ENCODE measurements around the gene PRPH.
"Not testable (repeated sequence)": the region's sequence is repeated elsewhere in the genome, so short reads cannot be mapped to it uniquely, and the experiment has no call there.

PRPH gene

DNA sequence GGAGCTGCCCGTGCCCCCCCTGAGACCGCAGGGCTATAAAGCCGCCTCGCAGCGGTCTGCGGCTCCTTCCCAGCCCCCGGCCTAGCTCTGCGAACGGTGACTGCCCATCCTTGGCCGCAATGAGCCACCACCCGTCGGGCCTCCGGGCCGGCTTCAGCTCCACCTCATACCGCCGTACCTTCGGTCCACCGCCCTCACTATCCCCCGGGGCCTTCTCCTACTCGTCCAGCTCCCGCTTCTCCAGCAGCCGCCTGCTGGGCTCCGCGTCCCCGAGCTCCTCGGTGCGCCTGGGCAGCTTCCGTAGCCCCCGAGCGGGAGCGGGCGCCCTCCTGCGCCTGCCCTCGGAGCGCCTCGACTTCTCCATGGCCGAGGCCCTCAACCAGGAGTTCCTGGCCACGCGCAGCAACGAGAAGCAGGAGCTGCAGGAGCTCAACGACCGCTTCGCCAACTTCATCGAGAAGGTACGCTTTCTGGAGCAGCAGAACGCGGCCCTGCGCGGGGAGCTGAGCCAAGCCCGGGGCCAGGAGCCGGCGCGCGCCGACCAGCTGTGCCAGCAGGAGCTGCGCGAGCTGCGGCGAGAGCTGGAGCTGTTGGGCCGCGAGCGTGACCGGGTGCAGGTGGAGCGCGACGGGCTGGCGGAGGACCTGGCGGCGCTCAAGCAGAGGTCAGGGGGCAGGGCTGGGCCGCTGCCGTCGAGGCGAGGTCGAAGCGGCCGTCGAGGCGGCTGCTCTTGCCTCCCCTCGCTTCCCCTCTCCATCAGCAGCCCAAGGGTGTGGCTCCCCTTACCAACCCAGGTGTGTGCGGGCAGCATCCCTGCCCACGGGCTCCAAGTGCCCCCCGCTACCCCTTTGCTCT is at the start of gene PRPH:
Gene PRPH (plus strand): TSS at position 66 of the 855 bp plus-strand sequence. CDS start 54 bp downstream, at position 120.
- DNase-seq: no peak

- no peak for DNase-seq
Observed at GRCh38 chr12:49251357-49251756, 43.6 kb upstream of the PRPH start.

GRCh38 chr12:49253033-49253623 is 41.8 kb upstream of the PRPH start:
- DNase-seq: no peak

GRCh38 chr12:49255456-49255855 is 39.5 kb upstream of the PRPH start:
- not testable (repeated sequence) for DNase-seq

- DNase-seq: no peak
Observed at GRCh38 chr12:49255857-49256637, 38.9 kb upstream of the PRPH start.

- not testable (repeated sequence) for DNase-seq
Observed at GRCh38 chr12:49257508-49258184, 37.3 kb upstream of the PRPH start.

DNA sequence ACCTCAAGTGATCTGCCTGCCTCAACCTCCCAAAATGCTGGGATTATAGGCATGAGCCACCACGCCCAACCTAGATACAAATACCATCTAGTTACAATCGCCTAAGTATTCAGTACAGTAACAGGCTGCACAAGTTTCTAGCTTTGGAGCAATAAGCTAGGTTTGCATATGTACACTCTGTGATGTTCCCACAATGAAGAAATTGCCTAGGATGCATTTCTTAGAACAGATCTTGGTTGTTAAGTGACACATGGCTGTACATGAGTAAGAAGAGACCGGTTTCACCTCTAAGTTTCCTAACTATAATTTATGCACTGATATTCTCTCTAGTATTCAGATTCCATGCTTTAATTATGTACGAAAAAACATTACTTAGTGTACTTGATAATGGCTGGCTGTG is 35.5 kb upstream of the PRPH start:
- no peak for DNase-seq

GRCh38 chr12:49260166-49260565 is 34.8 kb upstream of the PRPH start:
- DNase-seq: no peak

DNA sequence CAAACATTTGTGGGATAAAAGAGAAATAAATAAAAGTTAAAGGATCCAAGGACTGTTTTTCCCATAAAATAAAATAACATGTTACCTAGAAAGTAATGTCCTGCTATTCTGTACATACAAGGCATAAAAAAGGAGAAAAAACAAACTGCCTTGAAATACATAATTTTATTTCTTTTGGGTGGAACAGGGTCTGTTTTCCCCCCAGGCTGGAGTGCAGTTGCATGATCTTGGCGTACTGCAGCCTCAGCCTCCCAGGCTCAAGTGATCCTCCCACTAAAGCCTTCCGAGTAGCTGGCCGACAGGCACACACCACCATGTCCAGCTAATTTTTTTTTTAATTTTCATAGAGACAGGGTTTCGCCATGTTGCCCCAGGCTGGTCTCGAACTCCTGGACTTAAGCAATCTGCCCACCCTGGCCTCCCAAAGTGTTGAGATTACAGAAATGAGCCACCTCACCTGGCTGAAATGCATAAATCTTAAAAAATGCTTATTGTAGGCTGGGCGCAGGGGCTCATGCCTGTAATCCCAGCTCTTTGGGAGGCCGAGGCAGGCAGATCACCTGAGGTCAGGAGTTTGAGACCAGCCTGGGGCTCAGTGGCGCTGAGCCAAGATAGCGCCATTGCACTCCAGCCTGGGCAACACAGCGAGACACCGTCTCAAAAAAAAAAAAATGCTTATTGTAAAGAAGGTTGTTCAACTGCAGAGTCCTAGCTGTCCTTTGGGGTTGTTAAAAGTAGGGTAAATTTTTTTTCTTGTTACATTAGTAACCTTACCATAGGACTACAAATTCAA is 34.2 kb upstream of the PRPH start:
- no peak for DNase-seq

DNA sequence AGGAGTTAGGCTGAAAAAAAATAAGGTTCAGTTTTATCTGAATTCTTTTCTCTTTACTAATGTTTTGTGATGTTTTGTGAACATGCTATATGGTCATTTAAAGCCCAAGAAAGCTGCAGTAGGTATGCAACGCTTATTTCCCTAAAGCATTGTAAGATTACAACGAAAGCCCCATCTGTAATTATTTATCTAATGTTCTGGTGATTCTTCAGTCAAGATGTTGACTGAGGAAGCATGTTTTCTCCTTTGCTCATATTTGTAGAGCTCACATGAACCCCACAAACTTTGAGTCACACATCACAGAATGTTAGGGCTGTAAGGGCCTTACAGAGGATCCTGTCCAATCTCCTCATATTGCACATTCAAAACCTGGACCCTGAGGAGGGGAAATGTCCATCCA is 33.2 kb upstream of the PRPH start:
- DNase-seq: no peak

DNA sequence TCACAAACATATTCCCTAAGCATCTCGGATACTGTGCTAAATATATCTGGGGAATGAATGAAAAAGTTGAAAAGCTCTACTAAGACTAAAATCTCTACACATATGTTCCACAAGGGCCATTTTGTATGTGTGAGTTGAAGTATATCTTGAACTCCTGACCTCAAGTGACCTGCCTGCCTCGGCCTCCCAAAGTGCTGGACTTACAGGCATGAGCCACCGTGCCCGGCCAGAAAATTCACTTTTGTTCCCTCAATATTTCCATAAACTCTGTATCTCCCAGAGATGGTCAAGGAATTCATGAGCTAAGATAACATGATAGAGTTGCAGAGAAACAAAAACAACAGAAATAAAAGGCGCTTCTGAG is 31.6 kb upstream of the PRPH start:
- DNase-seq: no peak

GRCh38 chr12:49264466-49264872 is 30.5 kb upstream of the PRPH start:
- DNase-seq: no peak

DNA sequence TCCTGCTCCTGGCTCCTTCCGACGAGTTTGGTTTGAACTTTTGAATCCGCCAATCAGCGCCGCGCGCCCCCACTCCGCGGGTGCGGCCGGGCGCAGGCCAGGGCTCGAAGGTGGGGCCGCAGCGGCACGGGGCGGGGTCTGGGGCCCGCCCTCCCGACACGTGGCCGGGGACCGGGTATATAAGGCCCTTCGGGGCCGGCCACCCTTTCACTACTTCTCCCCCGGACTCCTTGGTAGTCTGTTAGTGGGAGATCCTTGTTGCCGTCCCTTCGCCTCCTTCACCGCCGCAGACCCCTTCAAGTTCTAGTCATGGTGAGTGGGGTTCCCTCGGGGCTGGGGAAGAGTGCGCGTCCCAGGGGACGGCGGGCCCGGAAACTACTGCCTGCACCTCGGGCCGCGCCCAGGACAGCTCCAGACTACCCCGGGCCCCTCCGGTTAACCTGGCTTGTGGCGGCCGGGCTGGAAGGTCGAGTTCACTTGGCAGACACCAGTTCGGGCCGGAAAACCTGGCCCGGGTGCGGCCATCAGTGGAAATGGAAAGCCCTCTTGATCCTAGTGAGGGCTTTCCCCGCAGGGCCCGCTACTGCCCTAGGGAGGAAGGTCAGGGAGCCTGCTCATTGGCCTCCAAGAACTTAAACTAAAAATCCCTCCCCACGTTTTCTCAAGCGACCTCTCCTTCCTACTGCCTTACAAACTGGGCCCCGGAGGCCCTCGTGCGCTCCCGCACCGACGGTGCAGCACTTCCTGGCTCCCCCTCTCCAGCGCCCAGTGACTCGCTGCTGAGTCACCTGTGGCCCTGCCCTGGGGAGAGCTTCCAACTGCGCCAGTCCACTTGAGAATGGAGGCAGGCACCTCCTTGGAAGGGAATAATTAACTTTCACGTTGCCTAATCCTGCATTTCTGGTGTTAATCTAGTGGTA is 29.8 kb upstream of the PRPH start, which contains the start of gene TUBA1C:
Gene TUBA1C (plus strand): TSS at position 210 of the 920 bp plus-strand sequence. CDS start 100 bp downstream, at position 310.
- DNase-seq: peak; percentile 90

DNA sequence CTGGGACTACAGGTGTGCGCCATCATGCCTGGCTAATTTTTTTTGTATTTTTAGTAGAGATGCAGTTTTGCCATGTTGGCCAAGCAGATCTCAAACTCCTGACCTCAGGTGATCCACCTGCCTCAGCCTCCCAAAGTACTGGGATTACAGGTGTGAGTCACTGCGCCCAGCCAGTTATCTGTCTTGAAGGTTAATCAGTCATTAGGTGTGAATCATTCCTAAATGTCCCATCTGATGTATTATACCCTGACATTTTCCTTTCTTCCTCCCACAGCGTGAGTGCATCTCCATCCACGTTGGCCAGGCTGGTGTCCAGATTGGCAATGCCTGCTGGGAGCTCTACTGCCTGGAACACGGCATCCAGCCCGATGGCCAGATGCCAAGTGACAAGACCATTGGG is 25.8 kb upstream of the PRPH start:
- DNase-seq: not testable (repeated sequence)

DNA sequence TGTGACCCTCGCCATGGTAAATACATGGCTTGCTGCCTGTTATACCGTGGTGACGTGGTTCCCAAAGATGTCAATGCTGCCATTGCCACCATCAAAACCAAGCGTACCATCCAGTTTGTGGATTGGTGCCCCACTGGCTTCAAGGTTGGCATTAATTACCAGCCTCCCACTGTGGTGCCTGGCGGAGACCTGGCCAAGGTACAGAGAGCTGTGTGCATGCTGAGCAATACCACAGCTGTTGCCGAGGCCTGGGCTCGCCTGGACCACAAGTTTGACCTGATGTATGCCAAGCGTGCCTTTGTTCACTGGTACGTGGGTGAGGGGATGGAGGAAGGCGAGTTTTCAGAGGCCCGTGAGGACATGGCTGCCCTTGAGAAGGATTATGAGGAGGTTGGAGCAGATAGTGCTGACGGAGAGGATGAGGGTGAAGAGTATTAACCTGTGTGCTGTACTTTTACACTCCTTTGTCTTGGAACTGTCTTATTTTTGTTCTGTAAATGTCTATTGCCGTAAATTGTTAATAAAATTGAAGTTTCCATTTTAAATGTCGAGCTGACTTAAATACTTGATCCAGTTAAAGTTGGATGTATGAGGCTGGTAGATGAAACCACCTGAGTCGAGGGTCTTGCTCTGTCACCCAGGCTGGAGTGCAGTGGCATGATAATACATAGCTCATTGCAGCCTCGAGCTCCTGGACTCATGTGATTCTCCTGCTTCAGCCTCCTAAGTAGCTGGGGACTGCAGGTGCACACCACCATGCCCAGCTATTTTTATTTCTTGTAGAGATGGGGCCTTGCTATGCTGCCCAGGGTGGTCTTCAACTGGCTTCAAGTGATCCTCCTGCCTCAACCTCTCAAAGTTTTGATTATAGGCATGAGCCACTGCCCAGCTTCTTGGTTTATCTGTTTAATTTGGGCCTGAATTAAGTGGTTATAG is 21.9 kb upstream of the PRPH start:
- DNase-seq: no peak

DNA sequence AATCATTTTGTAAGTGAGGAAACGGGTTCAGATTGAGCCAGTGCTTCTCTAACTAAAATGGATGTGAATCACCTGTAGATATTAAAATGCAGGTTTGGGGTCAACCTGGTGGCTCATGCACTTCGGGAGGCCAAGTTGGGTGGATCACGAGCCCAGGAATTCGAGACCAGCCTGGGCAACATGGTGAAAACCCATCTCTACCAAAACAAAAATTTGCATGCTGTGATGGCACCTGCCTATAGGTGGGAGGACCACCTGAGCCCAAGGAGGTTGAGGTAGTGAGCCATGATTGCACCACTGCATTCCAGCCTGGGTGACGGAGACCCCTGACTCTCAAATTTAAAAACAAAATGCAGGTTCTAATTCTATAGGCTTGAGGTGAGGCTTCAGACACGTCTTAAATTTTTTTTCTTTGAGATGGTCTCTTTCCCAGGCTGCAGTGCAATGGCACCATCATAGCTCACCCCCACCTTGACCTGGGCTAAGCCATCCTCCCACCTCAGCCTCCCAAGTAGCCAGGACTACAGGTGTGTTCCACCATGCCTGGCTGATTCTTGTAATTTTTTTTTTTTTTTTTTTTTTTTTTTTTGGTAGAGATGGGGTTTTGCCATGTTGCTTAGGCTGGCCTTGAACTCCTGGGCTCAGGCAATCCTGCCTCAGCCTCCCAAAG is 21.1 kb upstream of the PRPH start:
- no peak for DNase-seq

DNA sequence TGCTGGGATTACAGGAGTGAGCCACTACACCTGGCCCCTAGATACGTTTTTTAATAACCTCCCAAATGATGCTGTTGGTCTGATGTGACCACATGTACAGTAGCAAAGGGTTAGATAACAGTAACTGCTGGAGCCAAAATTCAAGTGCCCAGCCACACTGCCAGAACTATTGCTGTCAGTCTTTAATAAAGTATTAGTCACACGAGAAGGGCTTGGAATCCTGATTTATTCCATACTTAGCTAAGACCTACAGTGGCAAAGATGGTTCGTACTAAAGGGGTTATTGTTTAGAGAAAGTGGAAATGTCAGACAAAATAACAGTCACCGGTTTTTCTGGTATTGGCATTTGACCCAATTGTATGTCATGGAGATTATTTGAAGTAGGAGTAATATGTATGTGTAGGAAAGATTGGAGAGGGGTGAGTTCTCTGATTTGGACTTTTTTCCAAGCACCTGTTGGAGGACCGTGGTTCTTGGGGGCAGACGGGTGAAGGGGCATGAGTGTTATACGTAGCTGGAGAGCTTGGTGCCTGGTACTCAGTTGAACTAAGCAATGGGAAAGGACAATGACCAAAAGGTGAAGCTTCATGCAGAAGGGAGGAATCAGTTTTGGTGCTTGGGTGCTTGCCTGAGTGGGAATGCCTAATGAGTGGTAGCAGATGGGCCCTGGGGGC is 20.4 kb upstream of the PRPH start:
- DNase-seq: no peak

All from CD4-positive, alpha-beta T cell treated with Interleukin-21 for 1 hour (primary cell).